PFSK-1 (cell line): ENCODE results near the gene CCDC112.

Experiments used
- FOXP2 ChIP-seq: optimal IDR thresholded peaks from 2 replicates; pipeline ENCODE3; 2011; ENCODE audit warnings: borderline replicate concordance, control low read depth, inconsistent platforms; ENCODE audit not compliant: insufficient read depth; ENCODE audit errors: extremely low read length, extremely low read depth
- POLR2AphosphoS5 ChIP-seq: IDR thresholded peaks from 2 replicates; pipeline ENCODE4 v1.6.1; 2012; ENCODE audit warnings: low read depth, mild to moderate bottlenecking, control low read depth, low read length, moderate library complexity
- REST ChIP-seq, 2 experiments: IDR thresholded peaks; 2 replicates each; pipeline versions ENCODE4 v1.6.1 to v1.8.0; 2011 to 2012; ENCODE audit warnings: low read depth in 2 of 2, low read length in 2 of 2, control low read depth in 1 of 2, inconsistent platforms in 1 of 2, mild to moderate bottlenecking in 1 of 2, moderate library complexity in 1 of 2; ENCODE audit not compliant: insufficient read depth in 1 of 2
- SIN3A ChIP-seq: IDR thresholded peaks from 2 replicates; pipeline ENCODE4 v1.6.1; 2012; ENCODE audit warnings: mild to moderate bottlenecking, low read length, moderate library complexity, borderline replicate concordance; ENCODE audit not compliant: insufficient read depth
- TAF1 ChIP-seq: IDR thresholded peaks from 2 replicates; pipeline ENCODE4 v1.6.1; 2012; ENCODE audit warnings: low read length, control low read depth, borderline replicate concordance; ENCODE audit not compliant: insufficient read depth

The CCDC112 gene

GRCh38 chr5:115313632-115314031 is 17.2 kb upstream of the CCDC112 start:
- no peak for TF ChIP-seq POLR2AphosphoS5
- TF ChIP-seq FOXP2: no peak
- no peak for TF ChIP-seq SIN3A
- TF ChIP-seq REST (IDR thresholded peaks at IDR 0.05; ENCODE audit: insufficient read depth in 1 of 2, low read depth in 2 of 2, low read length in 2 of 2): no peak
- TF ChIP-seq TAF1: no peak

- no peak for TF ChIP-seq REST (IDR thresholded peaks at IDR 0.05; ENCODE audit: insufficient read depth in 1 of 2, low read depth in 2 of 2, low read length in 2 of 2)
These were observed 16.6 kb upstream of the CCDC112 start for GRCh38 chr5:115313052-115313451.

- TF ChIP-seq TAF1 (no peak), FOXP2 (no peak), SIN3A (no peak), POLR2AphosphoS5 (no peak), REST (IDR thresholded peaks at IDR 0.05; ENCODE audit: insufficient read depth in 1 of 2, low read depth in 2 of 2, low read length in 2 of 2) (no peak)
These were observed 13.4 kb upstream of the CCDC112 start for GRCh38 chr5:115309751-115310370.

GRCh38 chr5:115308815-115309214 is 12.4 kb upstream of the CCDC112 start:
- no peak for TF ChIP-seq FOXP2
- no peak for TF ChIP-seq TAF1
- TF ChIP-seq REST (IDR thresholded peaks at IDR 0.05; ENCODE audit: insufficient read depth in 1 of 2, low read depth in 2 of 2, low read length in 2 of 2): no peak
- TF ChIP-seq SIN3A: no peak
- TF ChIP-seq POLR2AphosphoS5: no peak

- no peak for TF ChIP-seq SIN3A
- no peak for TF ChIP-seq POLR2AphosphoS5
- TF ChIP-seq TAF1: no peak
- TF ChIP-seq REST (IDR thresholded peaks at IDR 0.05; ENCODE audit: insufficient read depth in 1 of 2, low read depth in 2 of 2, low read length in 2 of 2): no peak
- no peak for TF ChIP-seq FOXP2
These were observed 9.6 kb upstream of the CCDC112 start for GRCh38 chr5:115306011-115306536.
